Measurements from ENCODE around the gene CIC.

DNA sequence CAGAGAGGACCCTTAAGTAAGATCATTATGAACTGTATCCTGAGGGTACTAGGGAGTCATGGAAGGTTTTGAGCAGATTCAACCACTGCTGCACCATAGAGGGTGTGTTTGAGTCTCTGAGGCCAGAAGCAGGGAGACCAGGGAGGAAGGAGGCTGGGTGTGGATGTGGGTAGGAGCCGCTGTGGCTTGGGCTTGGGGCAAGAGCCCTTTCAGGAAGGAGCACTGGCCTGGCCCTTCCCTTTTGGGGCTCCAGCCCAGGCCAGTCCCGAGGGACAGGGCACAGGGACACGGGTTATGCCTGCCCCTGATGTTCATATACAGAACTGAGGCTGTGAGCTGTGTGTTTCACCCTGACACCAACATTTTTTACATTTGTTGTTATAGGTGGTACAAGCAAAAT, 7.2 kb downstream of the CIC start:
- TF ChIP-seq EZH2 (IDR thresholded peaks at IDR 0.05): no peak
- TF ChIP-seq POLR2AphosphoS5 (IDR thresholded peaks at IDR 0.05; ENCODE audit: borderline replicate concordance, low read depth, low read length): no peak
